ENCODE results near the gene STRAP. TPM values are rescaled to one million over a fixed set of nuclear protein-coding genes. Genes with fewer than 3 reads are reported as not detected.

STRAP gene
- total and polyA plus RNA-seq, 9 of the 15 experiments (the other 6 are each of a cell fraction or from before 2014, with no cell fraction given): 58.5 to 134 (median 89.5) TPM

DNA sequence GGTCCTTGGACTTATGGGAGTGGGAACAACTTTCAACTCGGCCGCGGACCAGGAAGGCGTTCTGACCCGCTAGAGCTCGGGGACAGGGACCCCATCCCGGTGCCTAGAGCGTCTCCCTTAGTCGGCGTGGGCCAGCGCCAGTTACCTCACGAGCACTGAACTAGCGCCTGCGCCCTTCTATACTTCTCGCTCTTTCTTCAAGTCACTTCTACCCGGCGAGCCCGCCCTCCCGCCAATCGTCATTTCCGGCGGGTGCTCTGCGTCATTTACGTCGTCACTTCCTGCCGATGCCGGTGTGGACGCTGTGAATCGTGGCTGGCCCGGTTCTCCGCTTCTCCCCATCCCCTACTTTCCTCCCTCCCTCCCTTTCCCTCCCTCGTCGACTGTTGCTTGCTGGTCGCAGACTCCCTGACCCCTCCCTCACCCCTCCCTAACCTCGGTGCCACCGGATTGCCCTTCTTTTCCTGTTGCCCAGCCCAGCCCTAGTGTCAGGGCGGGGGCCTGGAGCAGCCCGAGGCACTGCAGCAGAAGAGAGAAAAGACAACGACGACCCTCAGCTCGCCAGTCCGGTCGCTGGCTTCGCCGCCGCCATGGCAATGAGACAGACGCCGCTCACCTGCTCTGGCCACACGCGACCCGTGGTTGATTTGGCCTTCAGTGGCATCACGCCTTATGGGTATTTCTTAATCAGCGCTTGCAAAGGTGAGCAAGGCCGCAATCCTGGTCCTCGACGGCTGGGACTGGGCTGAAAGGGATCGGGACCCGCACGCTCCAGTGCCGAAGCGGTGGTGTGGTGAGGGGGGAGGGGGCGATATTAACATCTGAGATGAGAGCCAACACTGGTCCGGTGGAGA is at the start of gene STRAP (continued):
- TF ChIP-seq GABPA (tag; conservative IDR thresholded peaks at IDR 0.05; ENCODE audit: low read depth): peak; percentile 95
- TF ChIP-seq NCOA2 (IDR thresholded peaks at IDR 0.05; ENCODE audit: partially characterized antibody in 2 of 2): no peak
- no peak for TF ChIP-seq CEBPG (CRISPR knock-in tag; IDR thresholded peaks at IDR 0.05)
- peak in 1 of 2 experiments; percentile 10; a peak in 1 of 4 replicates for TF ChIP-seq CEBPG (tag; conservative IDR thresholded peaks at IDR 0.05 in 1 of 2, IDR thresholded peaks at IDR 0.05 in 1 of 2)
- TF ChIP-seq, protein P1, sequence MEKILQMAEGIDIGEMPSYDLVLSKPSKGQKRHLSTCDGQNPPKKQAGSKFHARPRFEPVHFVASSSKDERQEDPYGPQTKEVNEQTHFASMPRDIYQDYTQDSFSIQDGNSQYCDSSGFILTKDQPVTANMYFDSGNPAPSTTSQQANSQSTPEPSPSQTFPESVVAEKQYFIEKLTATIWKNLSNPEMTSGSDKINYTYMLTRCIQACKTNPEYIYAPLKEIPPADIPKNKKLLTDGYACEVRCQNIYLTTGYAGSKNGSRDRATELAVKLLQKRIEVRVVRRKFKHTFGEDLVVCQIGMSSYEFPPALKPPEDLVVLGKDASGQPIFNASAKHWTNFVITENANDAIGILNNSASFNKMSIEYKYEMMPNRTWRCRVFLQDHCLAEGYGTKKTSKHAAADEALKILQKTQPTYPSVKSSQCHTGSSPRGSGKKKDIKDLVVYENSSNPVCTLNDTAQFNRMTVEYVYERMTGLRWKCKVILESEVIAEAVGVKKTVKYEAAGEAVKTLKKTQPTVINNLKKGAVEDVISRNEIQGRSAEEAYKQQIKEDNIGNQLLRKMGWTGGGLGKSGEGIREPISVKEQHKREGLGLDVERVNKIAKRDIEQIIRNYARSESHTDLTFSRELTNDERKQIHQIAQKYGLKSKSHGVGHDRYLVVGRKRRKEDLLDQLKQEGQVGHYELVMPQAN (IDR thresholded peaks at IDR 0.05; ENCODE audit: borderline replicate concordance): peak; percentile 79
- no peak for TF ChIP-seq ZNF584 (CRISPR knock-in tag; IDR thresholded peaks at IDR 0.05; ENCODE audit: low read depth)
- no peak for TF ChIP-seq FIP1L1 (IDR thresholded peaks at IDR 0.05; ENCODE audit: low read depth, low read length, poor library complexity, severe bottlenecking)
- TF ChIP-seq RFX7 (CRISPR knock-in tag; IDR thresholded peaks at IDR 0.05): no peak
- TF ChIP-seq GABPB2 (CRISPR knock-in tag; conservative IDR thresholded peaks at IDR 0.05): no peak
- TF ChIP-seq GATA2 (CRISPR knock-in tag; IDR thresholded peaks at IDR 0.05): no peak
- TF ChIP-seq PCBP2 (IDR thresholded peaks at IDR 0.05; ENCODE audit: low read depth, low read length, poor library complexity, severe bottlenecking): no peak
- TF ChIP-seq ZNF695 (CRISPR knock-in tag; IDR thresholded peaks at IDR 0.05): no peak
- TF ChIP-seq NCOA6 (IDR thresholded peaks at IDR 0.05): 0 out of 2 replicates have a peak, but pooled peaks have one; percentile 29
- TF ChIP-seq LARP7 (IDR thresholded peaks at IDR 0.05): no peak
- peak; percentile 95 for TF ChIP-seq POLR2A (conservative IDR thresholded peaks at IDR 0.05)
- TF ChIP-seq RB1 (IDR thresholded peaks at IDR 0.05; ENCODE audit: low read depth): no peak
- no peak for TF ChIP-seq KDM2B (CRISPR knock-in tag; IDR thresholded peaks at IDR 0.05)
- TF ChIP-seq, protein P2, sequence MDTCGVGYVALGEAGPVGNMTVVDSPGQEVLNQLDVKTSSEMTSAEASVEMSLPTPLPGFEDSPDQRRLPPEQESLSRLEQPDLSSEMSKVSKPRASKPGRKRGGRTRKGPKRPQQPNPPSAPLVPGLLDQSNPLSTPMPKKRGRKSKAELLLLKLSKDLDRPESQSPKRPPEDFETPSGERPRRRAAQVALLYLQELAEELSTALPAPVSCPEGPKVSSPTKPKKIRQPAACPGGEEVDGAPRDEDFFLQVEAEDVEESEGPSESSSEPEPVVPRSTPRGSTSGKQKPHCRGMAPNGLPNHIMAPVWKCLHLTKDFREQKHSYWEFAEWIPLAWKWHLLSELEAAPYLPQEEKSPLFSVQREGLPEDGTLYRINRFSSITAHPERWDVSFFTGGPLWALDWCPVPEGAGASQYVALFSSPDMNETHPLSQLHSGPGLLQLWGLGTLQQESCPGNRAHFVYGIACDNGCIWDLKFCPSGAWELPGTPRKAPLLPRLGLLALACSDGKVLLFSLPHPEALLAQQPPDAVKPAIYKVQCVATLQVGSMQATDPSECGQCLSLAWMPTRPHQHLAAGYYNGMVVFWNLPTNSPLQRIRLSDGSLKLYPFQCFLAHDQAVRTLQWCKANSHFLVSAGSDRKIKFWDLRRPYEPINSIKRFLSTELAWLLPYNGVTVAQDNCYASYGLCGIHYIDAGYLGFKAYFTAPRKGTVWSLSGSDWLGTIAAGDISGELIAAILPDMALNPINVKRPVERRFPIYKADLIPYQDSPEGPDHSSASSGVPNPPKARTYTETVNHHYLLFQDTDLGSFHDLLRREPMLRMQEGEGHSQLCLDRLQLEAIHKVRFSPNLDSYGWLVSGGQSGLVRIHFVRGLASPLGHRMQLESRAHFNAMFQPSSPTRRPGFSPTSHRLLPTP (IDR thresholded peaks at IDR 0.05; ENCODE audit: borderline replicate concordance, extremely low read depth, insufficient read length): no peak
- TF ChIP-seq TBP (optimal IDR thresholded peaks at IDR 0.05; ENCODE audit: low read depth, low read length): peak; percentile 84
- TF ChIP-seq, protein P3, sequence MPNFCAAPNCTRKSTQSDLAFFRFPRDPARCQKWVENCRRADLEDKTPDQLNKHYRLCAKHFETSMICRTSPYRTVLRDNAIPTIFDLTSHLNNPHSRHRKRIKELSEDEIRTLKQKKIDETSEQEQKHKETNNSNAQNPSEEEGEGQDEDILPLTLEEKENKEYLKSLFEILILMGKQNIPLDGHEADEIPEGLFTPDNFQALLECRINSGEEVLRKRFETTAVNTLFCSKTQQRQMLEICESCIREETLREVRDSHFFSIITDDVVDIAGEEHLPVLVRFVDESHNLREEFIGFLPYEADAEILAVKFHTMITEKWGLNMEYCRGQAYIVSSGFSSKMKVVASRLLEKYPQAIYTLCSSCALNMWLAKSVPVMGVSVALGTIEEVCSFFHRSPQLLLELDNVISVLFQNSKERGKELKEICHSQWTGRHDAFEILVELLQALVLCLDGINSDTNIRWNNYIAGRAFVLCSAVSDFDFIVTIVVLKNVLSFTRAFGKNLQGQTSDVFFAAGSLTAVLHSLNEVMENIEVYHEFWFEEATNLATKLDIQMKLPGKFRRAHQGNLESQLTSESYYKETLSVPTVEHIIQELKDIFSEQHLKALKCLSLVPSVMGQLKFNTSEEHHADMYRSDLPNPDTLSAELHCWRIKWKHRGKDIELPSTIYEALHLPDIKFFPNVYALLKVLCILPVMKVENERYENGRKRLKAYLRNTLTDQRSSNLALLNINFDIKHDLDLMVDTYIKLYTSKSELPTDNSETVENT (CRISPR knock-in tag; IDR thresholded peaks at IDR 0.05): peak; percentile 73
